DOHH2 (cell line): Measurements from ENCODE around the gene PKDCC.
"Not testable (repeated sequence)": the region's sequence is repeated elsewhere in the genome, so short reads cannot be mapped to it uniquely, and the experiment has no call there.

Experiments used
- EZH2phosphoT487 ChIP-seq: fragments of 200-600 bp; sonication (generic); IDR thresholded peaks from 2 replicates; pipeline ENCODE4 v1.6.1; 2017; ENCODE audit warnings: borderline replicate concordance, mild to moderate bottlenecking, antibody characterized with exemption, low read length, moderate library complexity, mixed read lengths
- TF ChIP-seq, protein P1 (sequence below): fragments of 200-600 bp; sonication (generic); IDR thresholded peaks from one replicate; pipeline ENCODE4 v1.5.1; 2014; ENCODE audit warnings: antibody characterized with exemption, mild to moderate bottlenecking, low read depth, low read length; ENCODE audit not compliant: poor library complexity, severe bottlenecking

DNA sequence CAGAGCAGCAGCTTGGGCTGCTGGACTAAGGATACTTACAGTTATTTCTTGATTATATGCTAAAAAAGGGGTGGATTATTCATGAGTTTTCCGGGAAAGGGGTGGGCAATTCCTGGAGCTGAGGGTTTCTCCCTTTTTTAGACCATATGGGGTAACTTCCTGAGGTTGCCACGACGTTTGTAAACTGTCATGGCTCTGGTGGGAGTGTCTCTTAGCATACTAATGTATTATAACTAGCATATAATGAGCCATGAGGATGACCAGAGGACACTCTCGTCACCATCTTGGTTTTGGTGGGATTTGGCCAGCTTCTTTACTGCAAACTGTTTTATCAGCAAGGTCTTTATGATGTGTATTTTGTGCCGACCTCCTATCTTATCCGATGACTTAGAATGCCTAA lies 13.7 kb upstream of the PKDCC start:
- TF ChIP-seq, protein P1, sequence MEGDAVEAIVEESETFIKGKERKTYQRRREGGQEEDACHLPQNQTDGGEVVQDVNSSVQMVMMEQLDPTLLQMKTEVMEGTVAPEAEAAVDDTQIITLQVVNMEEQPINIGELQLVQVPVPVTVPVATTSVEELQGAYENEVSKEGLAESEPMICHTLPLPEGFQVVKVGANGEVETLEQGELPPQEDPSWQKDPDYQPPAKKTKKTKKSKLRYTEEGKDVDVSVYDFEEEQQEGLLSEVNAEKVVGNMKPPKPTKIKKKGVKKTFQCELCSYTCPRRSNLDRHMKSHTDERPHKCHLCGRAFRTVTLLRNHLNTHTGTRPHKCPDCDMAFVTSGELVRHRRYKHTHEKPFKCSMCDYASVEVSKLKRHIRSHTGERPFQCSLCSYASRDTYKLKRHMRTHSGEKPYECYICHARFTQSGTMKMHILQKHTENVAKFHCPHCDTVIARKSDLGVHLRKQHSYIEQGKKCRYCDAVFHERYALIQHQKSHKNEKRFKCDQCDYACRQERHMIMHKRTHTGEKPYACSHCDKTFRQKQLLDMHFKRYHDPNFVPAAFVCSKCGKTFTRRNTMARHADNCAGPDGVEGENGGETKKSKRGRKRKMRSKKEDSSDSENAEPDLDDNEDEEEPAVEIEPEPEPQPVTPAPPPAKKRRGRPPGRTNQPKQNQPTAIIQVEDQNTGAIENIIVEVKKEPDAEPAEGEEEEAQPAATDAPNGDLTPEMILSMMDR: not testable (repeated sequence)
- TF ChIP-seq EZH2phosphoT487: not testable (repeated sequence)
